CMK (cell line): ENCODE data around the gene C1QA.
"Not testable (repeated sequence)": the region's sequence is repeated elsewhere in the genome, so short reads cannot be mapped to it uniquely, and the experiment has no call there.

Experiments used
- DNase-seq: peaks from one replicate; pipeline ENCODE4 v3.0.0-alpha.2; 2010; ENCODE audit warnings: low read depth

Gene C1QA

GRCh38 chr1:22641247-22641646 lies 4.8 kb downstream of the C1QA start:
- no peak for DNase-seq

DNA sequence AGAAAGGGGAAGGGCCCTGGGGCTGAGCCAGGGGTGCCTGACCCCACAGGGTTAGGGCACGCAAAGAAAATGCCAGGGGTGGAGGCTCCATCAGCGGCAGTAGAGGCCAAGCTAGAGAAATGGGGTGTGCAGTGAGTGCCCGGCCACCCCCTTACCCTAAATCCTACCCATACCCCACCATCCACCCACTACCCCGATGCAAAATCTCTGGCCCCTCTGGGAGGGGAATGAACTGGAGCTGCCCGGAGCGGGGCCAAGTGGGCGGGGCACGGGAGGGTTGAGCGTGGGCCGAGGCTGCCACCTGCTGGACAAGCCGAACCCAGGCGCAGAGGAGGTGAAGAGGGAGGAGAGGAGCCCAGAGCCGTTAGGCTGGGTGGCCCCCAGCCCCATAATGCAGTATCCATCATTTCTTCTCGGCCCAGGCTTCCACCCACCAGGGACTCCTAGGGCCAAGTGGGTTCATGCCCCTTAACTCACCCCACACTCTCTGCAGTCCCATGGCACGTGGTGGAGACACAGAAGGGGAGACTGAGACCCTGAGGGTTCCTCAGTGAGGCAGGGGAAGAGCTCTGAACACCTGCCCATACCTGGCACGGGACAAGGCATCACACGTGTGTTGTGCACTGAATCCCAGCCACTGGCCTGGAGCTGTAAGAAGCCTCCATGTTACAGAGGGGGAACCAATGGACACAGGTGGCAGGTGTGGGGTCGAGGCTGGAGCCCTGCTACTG lies 5.6 kb downstream of the C1QA start:
- no peak for DNase-seq

DNA sequence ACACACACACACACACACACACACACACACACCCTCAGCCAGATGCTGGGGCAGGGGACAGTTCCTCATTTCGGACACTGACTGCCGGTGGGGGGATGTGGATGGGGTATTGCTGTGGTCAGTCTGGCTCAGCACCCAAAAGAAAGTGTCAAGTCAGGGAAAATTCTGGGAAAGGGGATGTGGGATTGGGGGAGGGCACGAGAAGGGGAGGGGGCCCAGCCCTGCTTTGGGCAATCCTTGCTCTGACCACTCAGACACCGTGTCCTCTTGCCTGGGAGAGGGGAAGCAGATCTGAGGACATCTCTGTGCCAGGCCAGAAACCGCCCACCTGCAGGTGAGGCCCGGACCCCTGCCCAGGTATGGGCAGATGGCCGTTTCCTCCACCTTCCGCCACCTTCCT lies 7.0 kb downstream of the C1QA start, which contains the start of gene C1QC:
Gene C1QC (plus strand): TSS at position 253 of the 400 bp plus-strand sequence. CDS start 391 bp downstream, outside the sequence.
- no peak for DNase-seq

GRCh38 chr1:22643928-22644327 lies 7.5 kb downstream of the C1QA start:
- no peak for DNase-seq

- no peak for DNase-seq
Observed at GRCh38 chr1:22645931-22646330, 9.5 kb downstream of the C1QA start.

- DNase-seq, result no peak
Observed at GRCh38 chr1:22646384-22646783, 10.0 kb downstream of the C1QA start.

GRCh38 chr1:22650089-22650693 lies 13.8 kb downstream of the C1QA start:
- DNase-seq, result no peak

GRCh38 chr1:22651941-22652856 lies 15.8 kb downstream of the C1QA start:
- no peak for DNase-seq

DNA sequence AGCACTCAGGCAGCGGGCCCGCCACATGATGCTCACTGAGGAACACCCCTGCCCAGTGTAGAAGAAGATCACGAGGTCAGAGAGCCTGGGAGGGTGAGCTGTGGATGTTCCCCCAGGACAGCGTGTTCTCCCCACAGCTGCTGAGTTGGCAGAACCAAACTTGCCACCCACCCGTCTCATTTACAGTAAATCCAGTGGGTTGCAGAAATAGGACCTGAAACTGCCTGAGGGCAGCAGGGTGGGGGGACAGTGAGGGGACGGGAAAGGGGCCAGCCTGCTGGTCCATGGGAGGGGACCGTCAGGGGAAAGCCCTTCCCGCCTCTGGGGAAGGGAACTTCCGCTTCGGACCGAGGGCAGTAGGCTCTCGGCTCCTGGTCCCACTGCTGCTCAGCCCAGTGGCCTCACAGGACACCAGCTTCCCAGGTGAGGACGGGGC lies 16.5 kb downstream of the C1QA start, which contains the start of gene C1QB:
Gene C1QB (plus strand): TSS at position 356 of the 436 bp plus-strand sequence. CDS start 6,227 bp downstream, outside the sequence.
- DNase-seq, result no peak

GRCh38 chr1:22654692-22655091 lies 18.3 kb downstream of the C1QA start:
- DNase-seq, result no peak

DNA sequence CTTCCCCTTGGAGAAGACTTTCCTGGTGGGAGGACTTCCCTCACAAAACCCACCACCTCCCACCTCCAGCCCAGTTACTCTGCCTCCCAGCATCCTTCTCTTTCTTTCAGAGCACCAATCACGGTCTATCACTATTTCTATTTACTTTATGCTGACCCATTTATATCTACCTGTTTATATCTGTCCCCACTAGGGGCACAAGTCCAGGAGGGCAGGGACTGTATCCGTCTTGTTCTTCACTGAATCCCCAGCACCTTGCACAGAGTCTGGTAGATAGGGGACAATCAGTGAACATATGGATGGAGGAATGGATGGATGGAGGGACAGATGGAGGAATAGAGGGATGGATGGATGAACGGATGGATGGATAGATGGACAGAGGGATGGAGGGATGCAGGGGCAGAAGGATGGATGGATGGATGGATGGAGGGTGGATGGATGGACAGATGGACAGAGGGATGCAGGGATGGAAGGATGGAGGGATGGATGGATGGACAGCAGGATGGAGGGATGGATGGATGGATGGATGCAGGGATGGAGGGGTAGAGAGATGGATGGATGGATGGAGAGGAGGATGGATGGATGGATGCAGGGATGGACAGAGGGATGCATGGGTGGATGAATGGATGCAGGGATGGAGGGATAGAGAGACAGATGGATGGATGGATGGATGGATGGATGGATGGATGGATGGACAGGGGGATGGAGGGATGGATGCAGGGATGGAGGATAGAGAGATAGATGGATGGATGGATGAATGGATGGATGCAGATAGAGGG lies 22.1 kb downstream of the C1QA start:
- DNase-seq, result no peak

GRCh38 chr1:22660716-22661241 lies 24.4 kb downstream of the C1QA start:
- no peak for DNase-seq

GRCh38 chr1:22661880-22662279 lies 25.5 kb downstream of the C1QA start:
- DNase-seq, result no peak

GRCh38 chr1:22662318-22662717 lies 25.9 kb downstream of the C1QA start:
- no peak for DNase-seq

GRCh38 chr1:22662986-22663408 lies 26.6 kb downstream of the C1QA start:
- DNase-seq, result no peak

GRCh38 chr1:22665752-22666151 lies 29.3 kb downstream of the C1QA start:
- no peak for DNase-seq

DNA sequence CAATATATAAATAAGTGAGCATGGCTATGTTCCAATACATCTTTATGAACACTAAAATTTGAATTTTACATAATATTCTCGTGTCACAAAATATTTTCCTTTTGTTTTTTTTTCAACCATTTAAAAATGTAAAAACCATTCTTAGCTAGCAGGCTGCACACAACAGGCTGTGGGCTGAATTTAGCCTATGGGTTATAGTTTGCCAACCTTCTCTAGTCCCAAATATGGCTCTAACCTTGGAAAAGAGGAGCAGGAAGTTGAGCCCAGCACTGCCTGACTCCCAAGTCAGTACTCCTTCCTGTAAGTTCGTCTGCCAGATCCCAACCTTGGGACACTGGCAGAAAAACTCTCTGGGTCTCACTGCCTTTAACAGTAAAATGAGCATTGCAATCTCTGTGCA lies 30.0 kb downstream of the C1QA start:
- DNase-seq, result no peak

GRCh38 chr1:22668840-22669239 lies 32.4 kb downstream of the C1QA start:
- DNase-seq, result not testable (repeated sequence)

- no peak for DNase-seq
Observed at GRCh38 chr1:22670352-22670975, 34.0 kb downstream of the C1QA start.

- no peak for DNase-seq
Observed at GRCh38 chr1:22671999-22672398, 35.6 kb downstream of the C1QA start.
